Activated T-helper 9 cell treated with anti-CD3 and anti-CD28 coated beads, Interleukin-2, amount 50 U/mL, for 16 hours (primary cell): ENCODE results near the gene FTCDNL1.

ENCODE experiments used
- DNase-seq: peaks from one replicate; pipeline ENCODE4 v3.0.0-alpha.2; 2020; ENCODE audit warnings: low read depth

FTCDNL1 gene

GRCh38 chr2:199850718-199851500 lies at the start of gene FTCDNL1:
FTCDNL1 (minus strand) TSS chr2:199851192; CDS start chr2:199848962, 2,230 bp downstream.
- DNase-seq = peak; percentile 57

- DNase-seq = no peak
These were observed 45.6 kb upstream of the FTCDNL1 start for GRCh38 chr2:199896617-199897016.

- DNase-seq = no peak
These were observed 44.4 kb upstream of the FTCDNL1 start for GRCh38 chr2:199895406-199895805.

DNA sequence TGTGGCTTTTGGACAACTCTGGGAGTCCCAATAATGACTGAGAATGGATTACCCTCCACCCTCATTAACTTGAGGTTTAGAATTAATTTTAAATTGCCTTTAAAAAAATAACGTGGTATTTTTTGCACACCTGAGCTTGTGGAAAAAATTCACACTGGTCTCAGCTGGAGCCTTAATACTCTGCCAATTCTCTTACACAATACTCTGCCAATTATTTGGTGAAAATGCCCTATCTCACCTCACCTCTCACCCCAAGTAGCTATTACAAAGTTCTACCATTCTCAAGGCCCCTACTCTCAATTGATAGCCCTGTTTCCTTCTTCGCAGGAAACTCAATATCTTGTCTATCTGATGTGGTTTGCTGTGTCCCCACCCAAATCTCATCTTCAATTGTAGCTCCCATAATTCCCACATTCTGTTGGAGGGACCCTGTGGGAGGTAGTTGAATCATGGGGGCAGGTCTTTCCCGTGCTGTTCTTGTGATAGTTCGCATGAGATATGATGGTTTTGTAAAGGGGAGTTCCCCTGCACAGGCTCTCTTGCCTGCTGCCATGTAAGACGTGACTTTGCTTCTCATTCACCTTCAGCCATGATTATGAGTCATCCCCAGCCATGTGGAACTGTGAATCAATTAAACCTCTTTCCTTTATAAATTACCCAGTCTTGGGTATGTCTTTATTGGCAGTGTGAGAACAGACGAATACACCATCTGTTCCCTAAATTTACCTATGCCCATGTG lies 32.7 kb upstream of the FTCDNL1 start:
- no peak for DNase-seq

GRCh38 chr2:199882667-199883066 lies 31.7 kb upstream of the FTCDNL1 start:
- no peak for DNase-seq

GRCh38 chr2:199875400-199875799 lies 24.4 kb upstream of the FTCDNL1 start:
- DNase-seq = no peak

DNA sequence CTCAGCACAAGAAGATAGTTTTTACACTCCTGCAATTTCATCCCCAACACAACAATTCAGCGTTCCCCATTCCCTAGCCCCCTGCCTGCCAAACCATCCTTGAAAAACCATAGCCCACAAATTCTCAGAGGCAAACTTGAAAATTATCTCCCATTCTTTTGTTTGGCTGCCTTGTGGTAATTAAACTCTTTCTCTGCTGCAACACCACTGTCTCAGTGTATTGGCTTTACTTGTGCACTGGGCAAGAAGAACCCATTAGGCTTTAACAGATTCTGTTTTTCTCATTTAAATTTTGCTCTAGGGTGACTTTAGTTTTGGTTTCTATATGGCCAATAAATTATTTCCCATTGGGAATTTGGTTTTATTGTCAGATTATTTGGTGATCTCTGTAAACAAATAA lies 23.2 kb upstream of the FTCDNL1 start:
- DNase-seq = no peak

DNA sequence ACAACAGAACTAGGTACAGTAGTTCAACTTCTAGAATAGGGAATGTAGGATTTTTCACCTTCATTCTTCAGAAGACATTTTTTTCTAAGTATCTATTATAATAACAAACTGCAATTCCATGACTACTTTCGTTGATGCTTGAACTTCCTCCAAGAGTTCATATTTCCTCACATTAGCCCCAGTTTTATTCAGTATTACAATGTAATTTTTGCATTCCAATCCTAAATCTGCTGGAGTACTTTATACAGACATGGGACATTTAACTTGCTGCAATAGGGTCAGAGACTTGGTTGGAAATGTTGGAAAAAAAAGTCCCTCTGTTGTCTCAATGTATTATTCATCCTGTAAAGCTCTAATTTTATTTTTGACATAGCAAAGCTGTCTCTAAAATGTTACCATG lies 19.6 kb upstream of the FTCDNL1 start:
- no peak for DNase-seq

DNA sequence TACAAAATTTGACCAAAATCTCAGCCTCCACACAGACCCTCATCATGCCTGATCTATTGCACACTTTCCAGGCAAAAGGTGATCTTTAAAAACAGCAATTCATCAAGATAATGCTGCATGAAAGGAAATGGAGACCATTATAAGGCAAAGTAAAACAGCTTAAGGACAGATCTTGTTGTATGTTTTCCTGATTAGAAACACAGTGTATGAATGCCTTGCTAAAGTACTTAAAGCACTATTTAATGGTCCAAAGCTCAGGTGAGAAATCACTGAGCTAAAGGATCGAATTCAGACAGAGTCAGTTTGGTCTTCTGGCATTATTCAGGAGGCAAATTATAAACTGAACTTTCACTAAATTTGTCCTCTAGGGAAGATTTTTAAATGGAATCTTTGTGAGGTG lies 18.7 kb upstream of the FTCDNL1 start:
- DNase-seq = no peak

GRCh38 chr2:199869227-199869541 lies 18.2 kb upstream of the FTCDNL1 start:
- DNase-seq = no peak

GRCh38 chr2:199868431-199869226 lies 17.6 kb upstream of the FTCDNL1 start:
- no peak for DNase-seq

- DNase-seq = no peak
These were observed 14.9 kb upstream of the FTCDNL1 start for GRCh38 chr2:199865905-199866304.

DNA sequence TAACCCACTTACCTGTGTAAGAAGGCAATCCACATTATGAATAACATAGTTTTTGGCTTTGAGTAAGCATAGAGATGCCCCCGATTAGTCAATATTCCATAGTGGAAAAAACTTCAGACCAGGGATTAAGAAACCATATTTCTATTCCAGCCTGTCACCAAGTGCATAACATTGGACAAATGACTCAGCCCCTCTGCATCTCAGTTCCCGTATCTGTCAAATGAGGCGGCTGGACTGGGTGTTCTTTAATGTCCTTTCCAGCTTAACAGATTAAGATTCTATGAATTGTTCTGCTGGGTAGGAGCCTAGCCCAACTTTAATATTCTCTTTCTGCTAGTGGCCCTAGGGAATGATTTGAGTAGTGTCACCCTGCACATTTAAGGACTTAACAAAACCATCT lies 11.8 kb upstream of the FTCDNL1 start:
- no peak for DNase-seq

DNA sequence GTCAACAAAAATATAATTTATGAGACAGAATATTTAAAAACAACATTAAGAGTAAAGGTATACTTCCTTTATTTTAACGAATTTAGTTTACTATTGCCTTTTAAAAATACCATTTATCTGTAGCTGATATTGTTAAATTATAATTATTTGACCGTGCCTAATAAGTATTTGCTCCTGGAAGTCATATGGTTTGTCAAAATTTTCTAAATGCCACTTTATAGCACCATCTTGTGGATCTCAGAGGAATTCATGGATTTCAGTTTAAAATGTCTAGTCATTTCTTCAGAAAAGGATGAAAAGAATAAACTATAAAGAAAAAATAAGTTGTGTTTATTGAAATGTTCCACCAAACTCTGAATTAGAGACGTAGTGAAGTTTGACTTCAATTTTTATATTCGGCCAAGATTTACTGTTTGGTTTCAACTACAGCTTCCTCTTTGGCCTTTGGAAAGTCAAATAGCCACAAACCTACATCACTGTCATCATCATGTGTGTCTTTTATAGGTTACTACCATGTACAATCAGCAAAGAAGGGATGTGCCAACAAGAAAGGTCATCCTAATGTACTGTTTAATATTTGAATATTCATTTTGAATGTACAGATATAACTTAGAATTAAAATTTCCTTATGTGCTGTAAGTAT lies 10.3 kb upstream of the FTCDNL1 start:
- DNase-seq = no peak

DNA sequence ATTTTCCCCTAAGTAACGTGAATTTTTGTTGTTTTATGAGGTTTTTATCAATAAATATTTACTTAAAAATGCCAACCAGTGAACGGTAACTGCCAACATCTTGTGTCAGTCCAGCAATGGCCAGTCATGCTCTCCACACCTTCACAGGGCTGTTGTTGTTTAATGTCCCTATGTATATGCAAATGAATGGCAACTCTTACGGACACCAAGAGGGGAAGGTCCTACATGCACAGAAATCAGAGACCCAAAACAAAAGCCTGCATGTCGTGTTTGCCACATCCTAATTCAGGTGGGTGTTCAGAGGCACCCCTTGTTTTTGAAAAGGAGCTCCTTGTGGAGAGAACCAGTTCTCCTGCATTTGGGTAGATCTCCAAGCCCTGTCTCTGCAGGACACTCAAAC lies 4.8 kb upstream of the FTCDNL1 start:
- DNase-seq = no peak

- DNase-seq = no peak
These were observed 891 bp upstream of the FTCDNL1 start for GRCh38 chr2:199851883-199852282.

GRCh38 chr2:199851501-199851810 lies 464 bp upstream of the FTCDNL1 start:
- no peak for DNase-seq

GRCh38 chr2:199850218-199850717 lies 724 bp downstream of the FTCDNL1 start:
- DNase-seq = no peak

- no peak for DNase-seq
These were observed 2.4 kb downstream of the FTCDNL1 start for GRCh38 chr2:199848389-199849130.

DNA sequence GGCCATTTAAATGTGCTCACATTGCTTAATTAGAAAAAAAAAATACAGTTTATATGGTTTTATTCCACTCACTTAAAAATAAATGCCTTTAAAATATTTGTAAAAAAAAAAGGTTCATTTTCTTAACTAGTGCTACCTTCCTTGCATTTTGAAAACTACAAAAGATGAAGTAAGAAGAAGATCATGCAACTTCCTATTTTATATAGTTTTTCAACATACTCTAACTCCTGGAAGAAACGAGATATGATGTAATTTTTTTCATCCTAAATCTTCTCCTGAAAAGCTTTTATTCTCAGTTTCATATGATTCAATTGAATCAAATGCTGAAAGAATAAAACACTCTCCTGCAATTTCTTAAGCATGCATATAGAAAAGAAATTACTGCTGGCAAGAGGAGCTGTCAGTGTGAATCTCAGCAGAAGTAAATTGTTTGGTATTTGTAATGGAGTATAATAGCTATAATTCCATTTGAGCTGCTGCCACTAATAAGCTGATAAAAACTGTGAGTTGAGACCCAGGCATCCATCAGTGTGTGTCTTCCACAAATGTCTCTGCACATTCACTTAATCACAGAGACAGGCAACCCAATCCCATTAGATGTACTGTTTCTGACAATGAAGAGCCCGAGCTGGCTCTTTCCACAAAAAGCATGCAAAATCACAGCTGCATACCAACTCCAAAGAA lies 3.7 kb downstream of the FTCDNL1 start:
- DNase-seq = no peak
